ENCODE measurements around the gene NPLOC4. TPM values are rescaled to one million over a fixed set of nuclear protein-coding genes. Genes with fewer than 3 reads are reported as not detected.

NPLOC4 gene
- total and polyA plus RNA-seq, 2 of the 8 experiments (the other 6 are each of a cell fraction or from before 2014, with no cell fraction given), result 70.7 to 92.7 TPM

DNA sequence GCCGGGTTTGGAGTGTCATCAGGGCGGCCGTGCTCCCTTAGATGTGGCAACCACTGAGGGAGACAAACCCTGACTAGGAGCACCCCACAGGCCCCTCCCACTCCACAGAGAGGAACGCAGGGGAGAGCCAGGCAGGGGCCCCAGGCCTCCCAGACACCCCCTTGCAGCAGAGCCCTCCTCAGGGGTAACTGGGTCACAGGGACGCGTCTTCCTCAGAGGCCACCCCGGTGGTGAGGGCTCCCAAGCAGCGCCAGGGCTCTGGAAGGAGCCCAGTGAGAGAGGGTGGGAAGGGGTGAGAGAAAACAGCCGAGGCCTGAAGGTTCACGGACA, 97.4 kb downstream of the NPLOC4 start:
- Histone ChIP-seq H2BK5ac (ENCODE audit: low read depth, low read length) (no peak overlapping the region), H3K18ac (ENCODE audit: extremely low read depth, low read length) (no peak overlapping the region), H3K23me2 (ENCODE audit: low read depth, low read length) (peaks cover 9% of the 10 kb centered on the region; the same call in 1 of the 2 replicates), H3K4me3 (ENCODE audit: extremely low read depth in 1 of 4, insufficient read depth in 2 of 4, low read depth in 3 of 4, low read length in 4 of 4) (no peak overlapping the region), H3K9me3 (ENCODE audit: insufficient read depth in 2 of 2, low read depth in 1 of 2, low read length in 1 of 2) (no peaks in the 10 kb centered on the region; a peak in 1 of 4 replicates), H3K4ac (replicated peaks; ENCODE audit: insufficient read length, low read depth, low read length) (no peak overlapping the region), H3K79me2 (ENCODE audit: control insufficient read depth in 1 of 2, insufficient read depth in 2 of 2, low read length in 2 of 2) (no peaks in the 10 kb centered on the region), H3K23ac (ENCODE audit: insufficient read length) (no peak overlapping the region), H2BK12ac (ENCODE audit: low read depth, low read length) (no peak overlapping the region), H3K27me3 (replicated peaks in 1 of 4; ENCODE audit: control insufficient read depth in 3 of 4, extremely low read depth in 1 of 4, insufficient read depth in 3 of 4, low read length in 3 of 4) (peaks cover 8 to 15% (median 12%) of the 10 kb centered on the region in 4 experiments; a peak in 6 of 7 replicates), H3K27ac (ENCODE audit: low read depth, low read length) (no peak overlapping the region), H3K79me1 (ENCODE audit: low read depth, low read length) (peaks cover 3% of the 10 kb centered on the region; the same call in 1 of the 2 replicates), H3K4me1 (replicated peaks in 1 of 4; ENCODE audit: control insufficient read depth in 3 of 4, insufficient read depth in 4 of 4, low read length in 3 of 4) (peaks cover 0 to 11% (median 5%) of the 10 kb centered on the region in 4 experiments; a peak in 5 of 7 replicates), H2BK20ac (ENCODE audit: low read length) (no peak overlapping the region), H2AFZ (ENCODE audit: low read length) (no peak overlapping the region), H3K9ac (replicated peaks in 1 of 4; ENCODE audit: extremely low read depth in 1 of 4, low read depth in 3 of 4, low read length in 3 of 4) (no peak overlapping the region), H2AK5ac (ENCODE audit: low read depth, low read length) (no peak overlapping the region), H3K56ac (replicated peaks; ENCODE audit: insufficient read length, low read depth, low read length) (no peak overlapping the region), H2BK120ac (replicated peaks; ENCODE audit: low read depth, low read length) (no peak overlapping the region), H4K8ac (ENCODE audit: extremely low read depth, insufficient read depth, low read length) (peak overlapping the region; percentile 68; the same call in 1 of the 2 replicates), H3K36me3 (ENCODE audit: control insufficient read depth in 2 of 4, insufficient read depth in 4 of 4, low read length in 3 of 4) (peaks cover 2 to 13% (median 8%) of the 10 kb centered on the region in 4 experiments; a peak in 6 of 8 replicates), H4K20me1 (replicated peaks in 1 of 2; ENCODE audit: control insufficient read depth in 1 of 2, insufficient read depth in 2 of 2, low read length in 2 of 2) (peaks cover 2 to 9% of the 10 kb centered on the region in 2 experiments), H3K14ac (ENCODE audit: insufficient read length) (no peak overlapping the region), H3K4me2 (ENCODE audit: insufficient read depth in 1 of 2, low read depth in 2 of 2, low read length in 2 of 2) (no peak overlapping the region), H2BK15ac (ENCODE audit: low read length) (no peak overlapping the region), H4K5ac (ENCODE audit: insufficient read length, low read depth, low read length) (no peak overlapping the region), H4K91ac (replicated peaks; ENCODE audit: insufficient read length, low read length) (no peak overlapping the region)
- ChIA-PET CTCF (ENCODE audit: partially characterized antibody) (interaction anchor here (0.7 to 3.4 kb wide), 4 partner anchors 16 to 134 kb away, joined by 4 to 33 read pairs (median 6); no protein-coding TSS in a partner anchor), POLR2A (ENCODE audit: partially characterized antibody) (interaction anchor here (0.7 to 5.9 kb wide), 7 partner anchors 8 to 281 kb away, joined by 3 to 125 read pairs (median 7); partner anchors contain the start of genes ACTG1, FAAP100 and FSCN2)
- WGBS, 2 experiments (ENCODE audit: extremely low coverage in 1 of 2, insufficient coverage in 1 of 2, insufficient read length in 1 of 2, insufficient replicate concordance in 2 of 2, low coverage in 1 of 2, low lambda C conversion rate in 2 of 2, missing lambda C conversion rate in 1 of 2), result 97% methylated on average over 8 of the region's 10 CpGs; no CpG with 5 or more reads in 1 of the 2 experiments
- DNase-seq (ENCODE audit: low read depth in 1 of 2, low spot score in 2 of 2) (no peak), FAIRE-seq (no peak)
- no peak for TF ChIP-seq SIX5 (IDR thresholded peaks at IDR 0.05; ENCODE audit: low read depth, low read length)
- TF ChIP-seq RFX5 (IDR thresholded peaks at IDR 0.05; ENCODE audit: borderline replicate concordance, low read depth, low read length), result no peak
- TF ChIP-seq, protein P1, sequence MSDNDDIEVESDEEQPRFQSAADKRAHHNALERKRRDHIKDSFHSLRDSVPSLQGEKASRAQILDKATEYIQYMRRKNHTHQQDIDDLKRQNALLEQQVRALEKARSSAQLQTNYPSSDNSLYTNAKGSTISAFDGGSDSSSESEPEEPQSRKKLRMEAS (IDR thresholded peaks at IDR 0.05), result no peak
- no peak for TF ChIP-seq POLR2A (IDR thresholded peaks at IDR 0.05; ENCODE audit: control extremely low read depth in 1 of 2, low read depth in 2 of 2, low read length in 2 of 2)
- no peak for TF ChIP-seq CTBP2 (IDR thresholded peaks at IDR 0.05; ENCODE audit: borderline replicate concordance, insufficient read depth, insufficient read length, low read length)

Measured in H1 (cell line).